ENCODE data around the gene SOX5.

DNA sequence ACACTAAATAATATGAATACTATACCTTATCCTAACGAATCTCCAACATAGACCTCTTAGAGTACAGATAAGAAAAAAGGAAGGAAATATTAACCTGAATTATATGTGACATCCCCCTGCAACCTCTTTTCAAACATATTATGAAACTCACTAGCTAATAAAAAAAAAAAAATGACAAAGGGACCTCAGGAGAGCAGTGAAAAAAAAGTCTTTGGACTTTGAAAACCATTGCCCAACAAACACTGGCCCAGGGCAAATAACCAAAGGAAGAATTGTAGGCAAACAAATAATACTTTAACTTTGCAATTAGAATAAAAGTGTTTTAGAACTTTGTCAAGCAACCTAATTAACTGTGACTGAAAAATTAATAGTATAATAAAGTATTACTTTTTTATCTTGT lies 7.7 kb downstream of the SOX5 start:
- TF ChIP-seq, protein P1, sequence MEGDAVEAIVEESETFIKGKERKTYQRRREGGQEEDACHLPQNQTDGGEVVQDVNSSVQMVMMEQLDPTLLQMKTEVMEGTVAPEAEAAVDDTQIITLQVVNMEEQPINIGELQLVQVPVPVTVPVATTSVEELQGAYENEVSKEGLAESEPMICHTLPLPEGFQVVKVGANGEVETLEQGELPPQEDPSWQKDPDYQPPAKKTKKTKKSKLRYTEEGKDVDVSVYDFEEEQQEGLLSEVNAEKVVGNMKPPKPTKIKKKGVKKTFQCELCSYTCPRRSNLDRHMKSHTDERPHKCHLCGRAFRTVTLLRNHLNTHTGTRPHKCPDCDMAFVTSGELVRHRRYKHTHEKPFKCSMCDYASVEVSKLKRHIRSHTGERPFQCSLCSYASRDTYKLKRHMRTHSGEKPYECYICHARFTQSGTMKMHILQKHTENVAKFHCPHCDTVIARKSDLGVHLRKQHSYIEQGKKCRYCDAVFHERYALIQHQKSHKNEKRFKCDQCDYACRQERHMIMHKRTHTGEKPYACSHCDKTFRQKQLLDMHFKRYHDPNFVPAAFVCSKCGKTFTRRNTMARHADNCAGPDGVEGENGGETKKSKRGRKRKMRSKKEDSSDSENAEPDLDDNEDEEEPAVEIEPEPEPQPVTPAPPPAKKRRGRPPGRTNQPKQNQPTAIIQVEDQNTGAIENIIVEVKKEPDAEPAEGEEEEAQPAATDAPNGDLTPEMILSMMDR (IDR thresholded peaks at IDR 0.05), result no peak
- TF ChIP-seq POLR2A (IDR thresholded peaks at IDR 0.05), result no peak

Data from breast epithelium (tissue), 3 donors.